NCI-H2029 treated with DMSO at 0.1 percent for 48 hours (cell line): ENCODE data around the gene PLB1.

Source experiments
- DNase-seq: peaks from one replicate; lab custom pipeline; 2025; lab: John Stamatoyannopoulos, UW

PLB1 gene

DNA sequence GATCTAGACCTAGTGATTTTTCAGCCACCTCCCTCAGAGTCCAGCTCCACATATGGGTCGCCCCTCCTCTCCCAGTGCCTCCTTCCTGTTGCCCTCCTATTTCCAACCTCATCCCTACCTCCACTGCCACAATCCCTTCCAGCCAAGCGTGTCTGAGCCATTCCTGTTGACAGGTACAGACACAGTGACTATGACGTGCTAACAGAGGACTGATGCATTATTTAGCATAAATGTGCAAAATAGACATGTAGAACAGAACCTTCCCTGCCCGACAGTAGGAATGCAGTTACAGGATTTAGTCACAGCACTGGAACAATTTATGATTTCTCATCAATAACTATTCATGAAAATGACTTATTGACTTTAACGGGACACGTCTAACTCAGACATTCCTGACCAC lies 171.4 kb downstream of the PLB1 start:
- DNase-seq: no peak

- no peak for DNase-seq
Measured at GRCh38 chr2:28668106-28668814, 172.4 kb downstream of the PLB1 start.

GRCh38 chr2:28668880-28669279 lies 173.0 kb downstream of the PLB1 start:
- DNase-seq: no peak

DNA sequence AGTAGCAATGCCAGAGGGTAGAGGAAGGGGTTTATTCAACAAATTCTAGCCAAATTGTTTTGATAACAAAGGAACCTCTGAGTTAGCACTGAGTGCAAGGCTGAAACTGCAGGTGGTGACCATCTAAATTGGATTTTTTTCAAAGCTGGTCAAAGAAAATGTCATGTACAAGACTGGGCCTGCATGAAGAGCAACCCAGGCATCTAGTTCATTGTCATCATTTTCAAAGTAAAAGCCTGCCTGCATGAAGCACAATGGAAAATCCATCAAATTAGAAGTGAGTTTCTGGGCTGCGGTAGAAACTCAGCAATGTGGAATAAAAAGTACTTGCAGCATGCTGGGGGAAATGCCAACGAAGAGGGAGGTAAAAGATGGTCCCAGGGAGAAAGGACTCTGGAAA lies 175.0 kb downstream of the PLB1 start:
- DNase-seq: no peak

DNA sequence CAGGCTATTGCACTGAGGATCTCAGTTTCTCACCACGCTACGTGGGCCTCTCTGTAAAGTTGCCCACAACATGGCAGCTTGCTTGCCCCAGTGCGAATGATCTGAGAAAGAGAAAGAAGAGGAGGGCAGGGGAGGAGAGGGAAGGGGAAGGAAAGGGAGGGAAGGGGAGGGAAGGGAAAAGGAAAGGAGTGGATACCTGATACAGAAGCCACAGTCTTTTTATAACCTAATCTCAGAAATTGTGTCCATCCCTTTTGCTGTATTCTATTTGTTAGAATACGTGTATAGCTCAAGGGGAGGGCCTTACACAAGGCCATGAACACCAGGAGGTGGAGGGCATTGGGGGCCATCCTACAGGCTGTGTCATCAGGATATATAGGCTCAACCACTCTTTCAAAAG lies 177.5 kb downstream of the PLB1 start:
- DNase-seq: no peak

- no peak for DNase-seq
Measured at GRCh38 chr2:28674062-28674712, 178.3 kb downstream of the PLB1 start.

DNA sequence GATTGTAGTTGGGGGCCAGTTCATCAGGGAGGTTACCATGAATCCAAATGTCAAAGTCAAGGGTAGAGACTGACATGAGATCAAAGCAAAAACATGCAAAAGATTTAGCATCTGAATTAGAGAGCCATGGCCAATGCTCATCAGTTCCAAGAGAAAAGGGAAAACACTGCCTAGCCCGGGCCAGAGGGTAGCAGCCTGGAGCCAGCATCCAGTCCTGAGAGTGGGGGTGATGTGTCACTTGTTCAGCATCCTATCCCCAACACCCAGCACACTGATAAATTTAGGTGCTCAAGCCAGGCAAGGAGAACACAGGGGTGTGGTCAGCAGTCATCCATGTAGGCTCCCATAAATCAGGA lies 178.8 kb downstream of the PLB1 start:
- no peak for DNase-seq

DNA sequence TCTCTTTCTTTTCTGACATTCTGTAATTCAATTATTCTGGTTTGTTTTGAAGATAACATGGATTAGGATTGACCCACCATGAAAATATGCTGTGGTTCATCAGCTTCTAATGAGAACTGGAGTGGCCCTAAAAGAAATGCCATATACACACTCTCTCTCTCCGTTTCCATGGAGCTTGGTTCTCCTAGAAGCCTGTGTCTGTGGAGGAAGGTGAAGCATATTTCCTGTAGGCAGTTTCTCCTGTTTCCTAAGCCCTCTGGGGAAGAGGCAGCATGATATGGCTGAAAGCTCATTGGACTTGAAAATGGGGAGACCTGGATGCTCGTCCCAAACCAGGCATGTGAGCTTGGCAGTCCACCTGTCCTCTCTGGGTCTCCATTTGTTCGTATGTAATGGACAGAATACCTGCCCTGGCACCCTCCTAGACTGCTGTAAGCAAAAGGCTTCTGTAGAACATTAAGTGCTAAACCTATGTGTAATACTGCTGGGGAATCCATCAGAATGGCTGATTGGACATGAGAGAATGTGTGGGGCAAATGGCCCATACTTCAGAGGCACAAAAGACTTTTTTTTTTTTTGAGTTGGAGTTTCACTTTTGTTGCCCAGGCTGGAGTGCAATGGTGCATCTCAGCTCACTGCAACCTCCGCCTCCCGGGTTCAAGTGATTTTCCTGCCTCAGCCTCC lies 180.4 kb downstream of the PLB1 start:
- no peak for DNase-seq

- DNase-seq: no peak
Measured at GRCh38 chr2:28678175-28678855, 182.5 kb downstream of the PLB1 start.

- no peak for DNase-seq
Measured at GRCh38 chr2:28678944-28679343, 183.1 kb downstream of the PLB1 start.

GRCh38 chr2:28680657-28681056 lies 184.8 kb downstream of the PLB1 start:
- DNase-seq: no peak

DNA sequence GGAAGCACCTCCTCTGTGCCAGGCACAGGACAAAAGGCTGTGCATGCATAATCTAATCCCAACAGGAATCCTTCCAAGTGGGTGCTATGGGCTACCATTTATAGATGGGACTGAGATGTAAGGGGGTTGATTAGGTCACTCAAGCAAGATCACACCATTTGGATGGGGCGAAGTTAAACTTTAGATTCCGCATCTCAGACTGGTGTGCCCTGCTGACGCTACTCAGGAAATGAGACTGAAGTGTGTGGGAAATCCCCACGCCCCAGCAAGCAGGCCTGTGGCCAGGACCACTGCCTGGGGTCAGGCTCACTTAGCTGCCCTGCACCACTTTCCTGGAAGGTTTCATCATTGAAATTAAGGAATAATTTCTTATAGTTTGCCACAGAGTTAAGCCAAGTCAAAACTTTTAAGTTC lies 185.3 kb downstream of the PLB1 start:
- DNase-seq: no peak

DNA sequence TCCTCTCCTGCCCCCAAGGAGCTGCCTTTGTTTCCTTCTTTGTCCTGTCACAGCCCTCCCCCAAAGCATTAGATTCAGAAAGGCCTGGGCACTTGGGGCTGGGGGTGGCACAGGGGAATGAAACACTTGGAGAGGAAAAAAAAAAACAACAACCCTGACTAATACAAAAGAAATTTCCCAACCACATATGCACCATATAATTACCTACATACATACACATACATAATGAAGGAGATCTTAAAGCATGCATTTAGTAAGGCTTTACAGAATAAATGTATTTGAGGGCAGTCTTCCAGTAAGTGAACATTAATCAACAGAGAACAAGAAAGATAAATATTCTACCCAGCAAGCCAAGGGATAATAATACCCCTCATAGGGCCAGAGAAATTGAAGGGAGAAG lies 185.7 kb downstream of the PLB1 start:
- DNase-seq: no peak

- DNase-seq: peak; percentile 71
Measured at GRCh38 chr2:28683100-28683706, 187.3 kb downstream of the PLB1 start.

DNA sequence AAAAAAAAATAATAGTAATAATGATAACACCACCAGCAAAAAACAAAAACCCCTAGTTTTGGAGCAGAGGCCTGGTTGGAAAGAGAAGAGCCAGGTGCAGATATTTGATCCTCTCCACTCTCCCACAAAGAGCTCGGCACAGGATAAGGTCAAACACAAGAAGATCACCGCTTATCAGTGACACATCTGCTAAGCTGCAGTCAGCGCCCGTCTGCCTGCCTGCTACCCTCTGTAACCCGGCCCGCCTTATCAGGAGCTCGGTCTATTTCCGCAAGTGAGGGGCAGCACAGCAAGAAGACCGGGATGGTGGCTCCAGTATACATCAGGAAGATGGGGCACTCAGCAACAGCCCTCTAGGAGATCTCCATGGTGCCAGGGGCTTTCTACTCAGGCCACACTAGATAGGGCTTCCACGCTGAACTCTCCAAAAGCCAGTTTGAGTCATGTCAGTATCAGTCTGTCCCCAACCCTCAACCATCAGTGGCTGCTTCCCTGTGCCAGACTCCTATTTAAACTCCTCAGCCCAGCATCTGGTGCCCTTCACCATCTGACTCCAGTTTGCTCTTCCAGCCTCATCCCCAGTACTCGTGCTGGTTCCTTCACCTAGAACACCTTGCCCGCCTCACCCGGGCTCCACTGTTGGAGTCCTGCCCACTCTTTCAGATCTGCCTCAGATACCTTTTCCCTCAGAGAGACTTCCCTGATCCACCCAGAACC lies 188.4 kb downstream of the PLB1 start:
- DNase-seq: peak; percentile 49

DNA sequence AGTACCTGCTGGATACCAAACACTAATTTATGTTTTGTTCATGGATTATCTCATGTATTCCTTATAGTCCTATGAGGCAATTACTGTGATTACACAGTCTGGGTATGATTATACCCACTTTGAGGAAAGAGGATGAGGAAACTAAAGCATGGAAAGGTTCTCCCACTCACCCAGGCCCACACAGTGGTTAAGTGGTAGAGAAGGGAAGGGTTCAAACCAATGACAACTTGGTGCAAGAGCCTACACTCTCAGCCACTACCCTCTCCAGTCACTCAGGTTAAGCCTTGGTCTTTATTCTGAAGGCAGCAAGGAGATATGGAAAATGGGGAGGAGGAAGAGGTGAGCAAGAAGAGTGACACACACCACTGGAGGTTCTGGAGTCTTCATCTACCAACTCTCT lies 191.3 kb downstream of the PLB1 start:
- no peak for DNase-seq

- DNase-seq: no peak
Measured at GRCh38 chr2:28687640-28688385, 192.0 kb downstream of the PLB1 start.

DNA sequence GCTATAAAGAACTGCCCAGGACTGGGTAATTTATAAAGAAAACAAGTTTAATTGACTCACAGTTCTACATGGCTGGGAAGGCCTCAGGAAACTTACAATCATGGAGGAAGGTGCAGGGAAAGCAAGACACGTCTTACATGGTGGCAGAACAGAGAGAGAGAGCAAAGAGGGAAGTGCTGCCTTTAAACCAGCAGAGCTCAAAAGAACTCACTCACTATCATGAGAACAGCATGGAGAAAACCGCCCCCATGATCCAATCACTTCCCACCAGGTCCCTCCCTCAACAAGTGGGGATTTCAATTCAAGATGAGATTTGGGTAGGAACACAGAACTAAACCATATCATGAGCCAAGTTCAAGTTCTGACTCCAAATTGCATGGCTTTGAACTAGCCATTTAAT lies 193.0 kb downstream of the PLB1 start:
- DNase-seq: no peak

- DNase-seq: no peak
Measured at GRCh38 chr2:28689771-28690170, 193.9 kb downstream of the PLB1 start.

- no peak for DNase-seq
Measured at GRCh38 chr2:28692411-28692810, 196.6 kb downstream of the PLB1 start.

- no peak for DNase-seq
Measured at GRCh38 chr2:28693223-28693622, 197.4 kb downstream of the PLB1 start.
